ENCODE results near the gene TRMT1. TPM values are rescaled to one million over a fixed set of nuclear protein-coding genes. Genes with fewer than 3 reads are reported as not detected.

TRMT1 gene
- total and polyA plus RNA-seq, 8 donors: 24.2 to 46.2 (median 33.9) TPM

GRCh38 chr19:13152974-13153568 is 36.5 kb upstream of the TRMT1 start:
- ATAC-seq: peak; percentile 35
- no peaks in the 10 kb centered on the region for H3K27me3 ChIP-seq
- no peaks in the 10 kb centered on the region for H3K9me3 ChIP-seq
- H3K4me1 ChIP-seq: peaks cover 10 to 42% of the 10 kb centered on the region in 2 donors
- DNase-seq: peak; percentile 95 to 98 (median 96)
- peak overlapping the region; percentile 96 to 97 for H3K27ac ChIP-seq
- intact Hi-C loops (cut with DNase I): no loop called here
- H3K36me3 ChIP-seq: no peaks in the 10 kb centered on the region
- H3K4me3 ChIP-seq: peak overlapping the region; percentile 95 to 100
- no peak for TF ChIP-seq CTCF (IDR thresholded peaks at IDR 0.05)

GRCh38 chr19:13152356-13152973 is 35.9 kb upstream of the TRMT1 start:
- H3K36me3 ChIP-seq: no peaks in the 10 kb centered on the region
- peaks cover 10 to 42% of the 10 kb centered on the region in 2 donors for H3K4me1 ChIP-seq
- DNase-seq: no peak
- peak overlapping the region; percentile 96 to 97 for H3K27ac ChIP-seq
- no peaks in the 10 kb centered on the region for H3K27me3 ChIP-seq
- intact Hi-C loops (cut with DNase I): no loop called here
- no peaks in the 10 kb centered on the region for H3K9me3 ChIP-seq
- ATAC-seq: peak; percentile 0
- TF ChIP-seq CTCF (IDR thresholded peaks at IDR 0.05): no peak
- peak overlapping the region; percentile 95 to 100 for H3K4me3 ChIP-seq

- Histone ChIP-seq H3K27me3 (no peaks in the 10 kb centered on the region), H3K9me3 (no peaks in the 10 kb centered on the region), H3K27ac (peak overlapping the region; percentile 96 to 97), H3K36me3 (no peaks in the 10 kb centered on the region), H3K4me1 (peaks cover 10 to 41% of the 10 kb centered on the region in 2 donors), H3K4me3 (peak overlapping the region; percentile 95 to 100)
- peak; percentile 96 to 98 (median 97) for DNase-seq
- intact Hi-C loops (cut with DNase I): no loop called here
- TF ChIP-seq CTCF (IDR thresholded peaks at IDR 0.05): peak in 1 of 2 donors; percentile 39
- peak; percentile 54 for ATAC-seq
Observed at GRCh38 chr19:13151605-13152355, 35.2 kb upstream of the TRMT1 start.

- intact Hi-C loops (cut with DNase I): no loop called here
- Histone ChIP-seq H3K4me3 (peak overlapping the region; percentile 85 to 100), H3K9me3 (no peaks in the 10 kb centered on the region), H3K27ac (peak overlapping the region; percentile 96 to 97), H3K4me1 (peaks cover 10 to 41% of the 10 kb centered on the region in 2 donors), H3K36me3 (no peaks in the 10 kb centered on the region), H3K27me3 (no peaks in the 10 kb centered on the region)
- ATAC-seq: no peak
- TF ChIP-seq CTCF (IDR thresholded peaks at IDR 0.05): no peak
- peak in 2 of 4 donors; percentile 32 to 80 for DNase-seq
Observed at GRCh38 chr19:13150931-13151604, 34.5 kb upstream of the TRMT1 start.

Data from left lung (tissue), 10 donors.